K562 (cell line): ENCODE measurements around the gene MAP7D1. TPM values are rescaled to one million over a fixed set of nuclear protein-coding genes. Genes with fewer than 3 reads are reported as not detected.

Experiments
- ATAC-seq: fragments of 200-7000 bp; cut with Tn5 transposase; 3 replicates; pipeline ENCODE4 v1.9.1; 2020; ENCODE audit warnings: moderate library complexity
- BruUV-seq: library from RNA; stranded (reverse); fragments of 400-500 nt; replicated peaks from 2 replicates; lab custom pipeline; 2021; lab: Mats Ljungman, UMichigan
- CTCF ChIA-PET: fragments of 300-600 bp; formaldehyde crosslinking; extraction: SDS; loops from one replicate; lab custom pipeline; 2021; ENCODE audit warnings: low intra/inter-chr PET ratio; lab: Yijun Ruan, JAX
- POLR2A ChIA-PET: fragments of 300-600, 350-650 bp; sonication (Branson Sonifier 250); formaldehyde crosslinking; extraction: SDS; loops from one replicate; lab custom pipeline; 2021; ENCODE audit warnings: antibody characterized with exemption, inconsistent platforms; lab: Yijun Ruan, JAX
- DNase-seq, 4 experiments: peaks; one replicate each; pipeline versions ENCODE4 v3.0.0 to v3.0.0-alpha.2; 2011 to 2018; ENCODE audit warnings: low spot score in 3 of 4, mixed read lengths in 3 of 4; ENCODE audit errors: extremely low read depth in 1 of 4
- FAIRE-seq: peaks from 2 replicates; lab custom pipeline; 2011; peaks lifted over from hg19 to GRCh38; lab: Jason Lieb, UNC
- H2AFZ ChIP-seq: 2 replicates; pipeline ENCODE4 v1.6.0; 2011; ENCODE audit warnings: low read depth, low read length, control low read depth, inconsistent platforms
- H3K27ac ChIP-seq: fragments of 200-600 bp; 3 replicates; pipeline ENCODE4 v1.8.0; 2011; ENCODE audit warnings: low read depth, mild to moderate bottlenecking, control low read depth, inconsistent platforms, low read length, moderate library complexity, mixed read lengths; ENCODE audit errors: extremely low read depth
- H3K27me3 ChIP-seq, 2 experiments: fragments of 300-600 bp in 1 of 2; 2 replicates in 1 of 2; 3 replicates in 1 of 2; pipeline versions ENCODE4 v1.6.0 to v1.8.0; 2011; ENCODE audit warnings: inconsistent platforms in 2 of 2, low read length in 2 of 2, mild to moderate bottlenecking in 1 of 2, mixed read lengths in 1 of 2, moderate library complexity in 1 of 2; ENCODE audit not compliant: control insufficient read depth in 2 of 2, insufficient read depth in 2 of 2
- H3K36me3 ChIP-seq: fragments of 300-600 bp; 3 replicates; pipeline ENCODE4 v1.8.0; 2011; ENCODE audit warnings: mild to moderate bottlenecking, low read length, inconsistent platforms; ENCODE audit not compliant: control insufficient read depth, insufficient read depth
- H3K4me1 ChIP-seq, 2 experiments: fragments of 200-600 bp in 1 of 2; replicated peaks in 1 of 2; 2 replicates in 1 of 2; 3 replicates in 1 of 2; pipeline versions ENCODE4 v1.5.1 to v1.8.0; 2011; ENCODE audit warnings: inconsistent platforms in 2 of 2, low read length in 2 of 2, mild to moderate bottlenecking in 1 of 2, mixed read lengths in 1 of 2, moderate library complexity in 1 of 2; ENCODE audit not compliant: control insufficient read depth in 2 of 2, insufficient read depth in 2 of 2
- H3K4me2 ChIP-seq: 2 replicates; pipeline ENCODE4 v1.6.1; 2011; ENCODE audit warnings: low read length, control low read depth, inconsistent platforms, mixed read lengths; ENCODE audit not compliant: insufficient read depth
- H3K4me3 ChIP-seq: fragments of 200-600 bp; sonication (generic), shearing (Covaris generic); 2 replicates; pipeline ENCODE4 v1.5.1; 2016; ENCODE audit warnings: control low read depth, inconsistent platforms
- H3K79me2 ChIP-seq: fragments of 200-600 bp; 3 replicates; pipeline ENCODE4 v1.8.0; 2011; ENCODE audit warnings: low read length, inconsistent platforms; ENCODE audit not compliant: control insufficient read depth, insufficient read depth
- H3K9ac ChIP-seq, 2 experiments: 2 replicates each; pipeline versions ENCODE4 v1.6.0 to v1.6.1; 2011; ENCODE audit warnings: low read depth in 2 of 2, low read length in 2 of 2, control low read depth in 1 of 2, inconsistent platforms in 1 of 2, mild to moderate bottlenecking in 1 of 2, mixed read lengths in 1 of 2; ENCODE audit not compliant: insufficient read depth in 1 of 2
- H3K9me1 ChIP-seq: one replicate; pipeline ENCODE4 v1.6.0; 2011; ENCODE audit warnings: inconsistent platforms, mild to moderate bottlenecking, low read length, moderate library complexity; ENCODE audit not compliant: control insufficient read depth, insufficient read depth
- H3K9me3 ChIP-seq: replicated peaks from 2 replicates; pipeline ENCODE4 v1.5.1; 2011; ENCODE audit warnings: low read depth, low read length, inconsistent platforms; ENCODE audit not compliant: control insufficient read depth, insufficient read depth
- H4K20me1 ChIP-seq: replicated peaks from 2 replicates; pipeline ENCODE4 v1.6.1; 2011; ENCODE audit warnings: low read length, inconsistent platforms, mixed read lengths; ENCODE audit not compliant: control insufficient read depth, insufficient read depth
- CEBPB ChIP-seq: fragments of 450-650 bp; IDR thresholded peaks from 2 replicates; pipeline ENCODE4 v1.6.1; 2016; ENCODE audit warnings: missing genetic modification characterization, missing compliant biosample characterization
- CEBPG ChIP-seq, 3 experiments: fragments of 200-800 bp in 1 of 3; sonication (Bioruptor generic) in 1 of 3; sonication (generic) in 1 of 3; formaldehyde crosslinking in 1 of 3; IDR thresholded peaks in 2 of 3; conservative IDR thresholded peaks in 1 of 3; 2 replicates each; pipeline versions ENCODE4 v1.6.1 to v1.8.0; 2016 to 2022; ENCODE audit warnings: missing compliant biosample characterization in 2 of 3, missing genetic modification characterization in 2 of 3, mild to moderate bottlenecking in 1 of 3, missing genetic modification reagents in 1 of 3
- CREB3L1 ChIP-seq: fragments of 450-650 bp; IDR thresholded peaks from 2 replicates; pipeline ENCODE4 v1.6.1; 2014; ENCODE audit warnings: low read depth, mild to moderate bottlenecking, moderate library complexity, borderline replicate concordance
- ELF2 ChIP-seq: fragments of 250-450 bp; sonication (Bioruptor Pico); IDR thresholded peaks from 2 replicates; pipeline ENCODE4 v1.5.0; 2021; ENCODE audit warnings: mild to moderate bottlenecking
- GABPB1 ChIP-seq: sonication (generic); formaldehyde crosslinking; IDR thresholded peaks from 2 replicates; pipeline ENCODE4 v1.8.0; 2022; ENCODE audit warnings: mild to moderate bottlenecking, missing genetic modification reagents
- HNRNPH1 ChIP-seq: fragments of 200-400 bp; formaldehyde crosslinking; optimal IDR thresholded peaks from 2 replicates; pipeline ENCODE3; 2017; ENCODE audit warnings: low read depth, mild to moderate bottlenecking, low read length, moderate library complexity
- IRF9 ChIP-seq: fragments of 450-650 bp; IDR thresholded peaks from 2 replicates; pipeline ENCODE4 v1.6.1; 2016; ENCODE audit warnings: missing biosample characterization, missing genetic modification characterization
- MNT ChIP-seq, 2 experiments: fragments of 450-650 bp; conservative IDR thresholded peaks; 2 replicates each; pipeline ENCODE4 v1.6.1; 2017; ENCODE audit warnings: mild to moderate bottlenecking in 2 of 2, moderate library complexity in 2 of 2
- MXI1 ChIP-seq: IDR thresholded peaks from 2 replicates; pipeline ENCODE4 v1.6.1; 2011; ENCODE audit warnings: low read depth, mild to moderate bottlenecking, improper control_type of control experiment, low read length
- NFRKB ChIP-seq: fragments of 450-650 bp; IDR thresholded peaks from 2 replicates; pipeline ENCODE4 v1.6.1; 2016; ENCODE audit warnings: low read depth
- NKRF ChIP-seq: fragments of 450-650 bp; IDR thresholded peaks from 2 replicates; pipeline ENCODE4 v1.6.1; 2016; ENCODE audit warnings: borderline replicate concordance
- PYGO2 ChIP-seq: fragments of 450-650 bp; IDR thresholded peaks from 2 replicates; pipeline ENCODE4 v1.6.1; 2016; ENCODE audit warnings: mild to moderate bottlenecking, missing genetic modification characterization, moderate library complexity, missing compliant biosample characterization
- SETDB1 ChIP-seq: IDR thresholded peaks from one replicate; pipeline ENCODE4 v1.6.1; 2012; ENCODE audit warnings: low read length, control low read depth, inconsistent platforms
- SMAD3 ChIP-seq: fragments of 450-650 bp; formaldehyde crosslinking; conservative IDR thresholded peaks from 2 replicates; pipeline ENCODE4 v1.4.0; 2020; ENCODE audit warnings: mild to moderate bottlenecking
- SMARCE1 ChIP-seq: fragments of 450-650 bp; IDR thresholded peaks from 2 replicates; pipeline ENCODE4 v1.7.1; 2016; ENCODE audit warnings: mild to moderate bottlenecking
- SRSF9 ChIP-seq: fragments of 200-400 bp; formaldehyde crosslinking; IDR thresholded peaks from 2 replicates; pipeline ENCODE4 v1.6.1; 2017; ENCODE audit warnings: low read depth, low read length, borderline replicate concordance
- ZNF696 ChIP-seq: fragments of 250-450 bp; sonication (Bioruptor Pico); conservative IDR thresholded peaks from 2 replicates; pipeline ENCODE4 v1.4.0; 2020; ENCODE audit warnings: mild to moderate bottlenecking, moderate library complexity
- WGBS: fragments of 100-300 bp; shearing (Covaris generic); methylation state at CpG from one replicate; pipeline ENCODE4 v1.1.6; 2016; ENCODE audit warnings: low coverage, mixed read lengths; ENCODE audit not compliant: insufficient coverage; ENCODE audit errors: missing lambda C conversion rate; 5-methylcytosine and 5-hydroxymethylcytosine counted together
- in situ Hi-C: fragments of 300-500 bp; cut with MboI; formaldehyde crosslinking; loops from 4 replicates; pipeline ENCODE4 v1.15.0; 2018; ENCODE audit warnings: inconsistent platforms, mixed read lengths
- intact Hi-C: fragments of 100-400 bp; cut with micrococcal nuclease; formaldehyde crosslinking; loops from 2 replicates; pipeline ENCODE4 v1.14.2; 2022
- polyA plus RNA-seq, 8 experiments: library from polyadenylated mRNA; depleted of rRNA in 4 of 8; stranded (reverse) in 5 of 8; unstranded in 3 of 8; fragments of >200 nt; fragmentation: Nextera tagmentation in 2 of 8; fragmentation: Illumina TruSeq in 1 of 8; extraction: Ambion mirVana in 2 of 8; extraction: Trizol in 1 of 8; gene quantifications; 2 replicates each; pipeline versions ENCODE4 v1.2.1 to v1.2.3, GENCODE V29; 2011 to 2014; ENCODE audit warnings: inconsistent platforms in 1 of 8, missing spikeins in 1 of 8
- total RNA-seq, 7 experiments: library from RNA; depleted of rRNA in 6 of 7; stranded (reverse); fragments of >200 nt in 6 of 7; fragmentation: Illumina TruSeq in 2 of 7; extraction: Trizol in 2 of 7; gene quantifications; 2 replicates each; pipeline versions ENCODE4 v1.2.1 to v1.2.3, GENCODE V29; 2011 to 2021; ENCODE audit warnings: low replicate concordance in 1 of 7

The MAP7D1 gene
- total and polyA plus RNA-seq, 9 of the 15 experiments (the other 6 are each of a cell fraction or from before 2014, with no cell fraction given): 3.6 to 108 (median 34.5) TPM

GRCh38 chr1:36168514-36168913 lies 12.6 kb downstream of the MAP7D1 start:
- Histone ChIP-seq H3K27ac (no peak overlapping the region), H3K9me1 (peaks cover 6% of the 10 kb centered on the region), H4K20me1 (no peaks in the 10 kb centered on the region; the same call in 1 of the 2 replicates), H3K4me1 (no peaks in the 10 kb centered on the region), H3K9ac (no peak overlapping the region), H3K27me3 (no peaks in the 10 kb centered on the region), H3K79me2 (peaks cover 42% of the 10 kb centered on the region), H3K4me3 (no peak overlapping the region), H3K36me3 (peaks cover 62% of the 10 kb centered on the region; the same call in 2 of the 3 replicates), H3K9me3 (no peaks in the 10 kb centered on the region), H3K4me2 (no peak overlapping the region), H2AFZ (no peak overlapping the region)
- ATAC-seq: no peak
- no TSS peak for BruUV-seq
- in situ Hi-C loops (no loop called here), intact Hi-C loops (no loop called here)
- FAIRE-seq: no peak
- WGBS: 94% methylated on average over 3 of the region's 3 CpGs
- no peak for DNase-seq
- CTCF ChIA-PET: no interaction called here
- POLR2A ChIA-PET: interaction anchor here (6.7 kb wide), 1 partner anchor 8 kb away, joined by 42 read pairs; no protein-coding TSS in a partner anchor
- TF ChIP-seq SETDB1 (no peak), CREB3L1 (no peak), HNRNPH1 (no peak), CEBPB (peak; percentile 97), SMARCE1 (no peak), GABPB1 (CRISPR knock-in tag) (no peak), SRSF9 (no peak), MXI1 (no peak), ELF2 (no peak), MNT (conservative IDR thresholded peaks at IDR 0.05) (no peak), NFRKB (no peak), SMAD3 (CRISPR knock-in tag) (no peak), CEBPG (CRISPR knock-in tag; IDR thresholded peaks at IDR 0.05) (peak; percentile 72), CEBPG (tag; conservative IDR thresholded peaks at IDR 0.05 in 1 of 2, IDR thresholded peaks at IDR 0.05 in 1 of 2) (peak; percentile 79 to 97), PYGO2 (tag) (no peak), ZNF696 (no peak), IRF9 (peak; percentile 63; the same call in 1 of the 2 replicates), NKRF (no peak)
